Activated naive CD8-positive, alpha-beta T cell treated with anti-CD3 and anti-CD28 coated beads, Interleukin-2, amount 10 ng/mL, durations not matched to agents 7 days and 5 days (primary cell): ENCODE data around the gene TMEM190. TPM values are rescaled to one million over a fixed set of nuclear protein-coding genes. Genes with fewer than 3 reads are reported as not detected.

Source experiments
- total RNA-seq, 2 experiments: library from RNA; stranded (reverse); gene quantifications; one replicate each; pipeline ENCODE4 v1.2.3, GENCODE V29; 2021

Gene TMEM190
- total RNA-seq, 2 experiments from 2014 or later, result not detected

Other genes with a start within 250 kb of the TMEM190 start
- gene TNNT1, start 227.6 kb upstream of the TMEM190 start, total RNA-seq, result not detected
- gene TNNI3, start 219.1 kb upstream of the TMEM190 start, total RNA-seq, result not detected
- under 1 TPM in 1 of 2 experiments, not detected in 1; 0.65 TPM for gene DNAAF3, start 210.2 kb upstream of the TMEM190 start, total RNA-seq
- under 1 TPM in 1 of 2 experiments, not detected in 1; 0.39 TPM for gene SYT5, start 196.5 kb upstream of the TMEM190 start, total RNA-seq
- gene PTPRH, start 167.3 kb upstream of the TMEM190 start, total RNA-seq, result not detected
- 10 to 100 TPM; 18.8 to 19.4 TPM for gene TMEM86B, start 148.1 kb upstream of the TMEM190 start, total RNA-seq
- 100 to 1,000 TPM; 211 to 226 TPM for gene PPP6R1, start 117.8 kb upstream of the TMEM190 start, total RNA-seq
- gene HSPBP1, start 96.7 kb upstream of the TMEM190 start, total RNA-seq, result 10 to 100 TPM; 19.5 to 20.3 TPM
- 1 to 10 TPM; 9.0 TPM for gene BRSK1, start 92.8 kb upstream of the TMEM190 start, total RNA-seq
- gene TMEM150B, start 51.5 kb upstream of the TMEM190 start, total RNA-seq, result 1 to 10 TPM in 1 of 2 experiments, under 1 TPM in 1; 0.51 to 1.1 TPM
- 10 to 100 TPM; 26.4 to 28.5 TPM for gene KMT5C, start 37.0 kb upstream of the TMEM190 start, total RNA-seq
- gene COX6B2, start 22.1 kb upstream of the TMEM190 start, total RNA-seq, result under 1 TPM in 1 of 2 experiments, not detected in 1; 0.55 TPM
- gene GARIN5B, start 13.6 kb upstream of the TMEM190 start, total RNA-seq, result not detected
- gene IL11, start 6.4 kb upstream of the TMEM190 start, total RNA-seq, result under 1 TPM; 0.53 to 0.60 TPM
- 10 to 100 TPM; 17.0 to 19.8 TPM for gene TMEM238, start 7.5 kb downstream of the TMEM190 start, total RNA-seq
- gene RPL28, start 9.1 kb downstream of the TMEM190 start, total RNA-seq, result 1,000 to 10,000 TPM; 3,030 to 3,043 TPM
- gene UBE2S, start 31.0 kb downstream of the TMEM190 start, total RNA-seq, result 100 to 1,000 TPM; 184 to 203 TPM
- not detected for gene SHISA7, start 66.5 kb downstream of the TMEM190 start, total RNA-seq
- gene ISOC2, start 84.8 kb downstream of the TMEM190 start, total RNA-seq, result 10 to 100 TPM; 13.7 to 16.8 TPM
- gene C19orf85, start 87.9 kb downstream of the TMEM190 start, total RNA-seq, result not detected
- gene ZNF628, start 99.8 kb downstream of the TMEM190 start, total RNA-seq, result 10 to 100 TPM in 1 of 2 experiments, 1 to 10 TPM in 1; 9.4 to 11.5 TPM
- gene NAT14, start 108.4 kb downstream of the TMEM190 start, total RNA-seq, result 10 to 100 TPM; 14.5 to 15.0 TPM
- 1 to 10 TPM in 1 of 2 experiments, under 1 TPM in 1; 0.86 to 1.1 TPM for gene SSC5D, start 111.6 kb downstream of the TMEM190 start, total RNA-seq
- not detected for gene SBK2, start 160.3 kb downstream of the TMEM190 start, total RNA-seq
- gene SBK3, start 168.7 kb downstream of the TMEM190 start, total RNA-seq, result not detected
- 10 to 100 TPM; 10.1 to 10.4 TPM for gene ZNF579, start 204.0 kb downstream of the TMEM190 start, total RNA-seq
- gene FIZ1, start 222.7 kb downstream of the TMEM190 start, total RNA-seq, result 10 to 100 TPM; 16.0 to 18.4 TPM
- 10 to 100 TPM; 25.2 to 26.6 TPM for gene ZNF524, start 223.5 kb downstream of the TMEM190 start, total RNA-seq
- gene ZNF865, start 228.8 kb downstream of the TMEM190 start, total RNA-seq, result 10 to 100 TPM; 18.3 to 18.6 TPM
- 1 to 10 TPM; 6.3 to 7.6 TPM for gene ZNF784, start 247.7 kb downstream of the TMEM190 start, total RNA-seq